Measurements from ENCODE around the gene GINS1.
A peak's percentile ranks its signal among the peaks of the same experiment; 100 is the strongest.

GINS1 gene

GRCh38 chr20:25493137-25493536 lies 85.7 kb downstream of the GINS1 start:
- FAIRE-seq (no peak), DNase-seq (ENCODE audit: low spot score) (no peak)

GRCh38 chr20:25493748-25494505 lies 86.5 kb downstream of the GINS1 start:
- DNase-seq (ENCODE audit: low spot score) (no peak), FAIRE-seq (no peak)

- no peak for FAIRE-seq
Observed at GRCh38 chr20:25494506-25495188, 87.2 kb downstream of the GINS1 start.

GRCh38 chr20:25495189-25495824 lies 87.8 kb downstream of the GINS1 start:
- FAIRE-seq, result no peak

More at GRCh38 chr20:25494506-25495188, 87.2 kb downstream of the GINS1 start:
- no peak for DNase-seq (ENCODE audit: low spot score)

GRCh38 chr20:25496165-25496967 lies 88.9 kb downstream of the GINS1 start:
- FAIRE-seq (no peak), DNase-seq (ENCODE audit: low spot score) (no peak)

More at GRCh38 chr20:25495189-25495824, 87.8 kb downstream of the GINS1 start:
- DNase-seq (ENCODE audit: low spot score), result no peak

- peak; percentile 88 for FAIRE-seq
Observed at GRCh38 chr20:25496968-25497401, 89.5 kb downstream of the GINS1 start.

GRCh38 chr20:25497586-25498279 lies 90.3 kb downstream of the GINS1 start:
- DNase-seq (ENCODE audit: low spot score), result no peak
- no peak for FAIRE-seq

More at GRCh38 chr20:25496968-25497401, 89.5 kb downstream of the GINS1 start:
- peak; percentile 89 for DNase-seq (ENCODE audit: low spot score)

All from RCC 7860 (cell line).